Measurements from ENCODE around the gene RGS7.

RGS7 gene

GRCh38 chr1:240876071-240876470, 480.9 kb downstream of the RGS7 start:
- Histone ChIP-seq H3K36me3 (ENCODE audit: control insufficient read depth, insufficient read depth, low read length, severe bottlenecking) (no peaks in the 10 kb centered on the region), H3K4me1 (ENCODE audit: control insufficient read depth, insufficient read depth, low read length) (no peaks in the 10 kb centered on the region), H3K9me3 (ENCODE audit: control insufficient read depth, low read length) (peaks cover 6% of the 10 kb centered on the region), H3K27me3 (replicated peaks; ENCODE audit: control insufficient read depth, insufficient read depth, low read length) (no peaks in the 10 kb centered on the region), H3K9ac (ENCODE audit: low read length) (no peak overlapping the region), H3K4me3 (ENCODE audit: low read length) (no peak overlapping the region)
- no peak for DNase-seq (ENCODE audit: low read depth)

- no peak overlapping the region for H3K9ac ChIP-seq (ENCODE audit: low read length)
- DNase-seq (ENCODE audit: low read depth), result no peak
- no peaks in the 10 kb centered on the region for H3K27me3 ChIP-seq (replicated peaks; ENCODE audit: control insufficient read depth, insufficient read depth, low read length)
- no peaks in the 10 kb centered on the region for H3K36me3 ChIP-seq (ENCODE audit: control insufficient read depth, insufficient read depth, low read length, severe bottlenecking)
- no peaks in the 10 kb centered on the region for H3K4me1 ChIP-seq (ENCODE audit: control insufficient read depth, insufficient read depth, low read length)
- no peak overlapping the region for H3K4me3 ChIP-seq (ENCODE audit: low read length)
- peaks cover 5% of the 10 kb centered on the region for H3K9me3 ChIP-seq (ENCODE audit: control insufficient read depth, low read length)
Observed at GRCh38 chr1:240869071-240869470, 487.9 kb downstream of the RGS7 start.

- H3K4me1 ChIP-seq (ENCODE audit: control insufficient read depth, insufficient read depth, low read length), result no peaks in the 10 kb centered on the region
- DNase-seq (ENCODE audit: low read depth), result no peak
- no peak overlapping the region for H3K4me3 ChIP-seq (ENCODE audit: low read length)
- H3K27me3 ChIP-seq (replicated peaks; ENCODE audit: control insufficient read depth, insufficient read depth, low read length), result no peaks in the 10 kb centered on the region
- no peaks in the 10 kb centered on the region for H3K9me3 ChIP-seq (ENCODE audit: control insufficient read depth, low read length)
- no peak overlapping the region for H3K9ac ChIP-seq (ENCODE audit: low read length)
- H3K36me3 ChIP-seq (ENCODE audit: control insufficient read depth, insufficient read depth, low read length, severe bottlenecking), result no peaks in the 10 kb centered on the region
Observed at GRCh38 chr1:240866724-240867123, 490.3 kb downstream of the RGS7 start.

- no peaks in the 10 kb centered on the region for H3K4me1 ChIP-seq (ENCODE audit: control insufficient read depth, insufficient read depth, low read length)
- no peaks in the 10 kb centered on the region for H3K9me3 ChIP-seq (ENCODE audit: control insufficient read depth, low read length)
- DNase-seq (ENCODE audit: low read depth), result no peak
Observed at GRCh38 chr1:240860023-240860422, 497.0 kb downstream of the RGS7 start.

GRCh38 chr1:240854367-240854766, 502.6 kb downstream of the RGS7 start:
- Histone ChIP-seq H3K4me3 (ENCODE audit: low read length) (no peak overlapping the region), H3K4me1 (ENCODE audit: control insufficient read depth, insufficient read depth, low read length) (peaks cover 9% of the 10 kb centered on the region), H3K9me3 (ENCODE audit: control insufficient read depth, low read length) (peaks cover 11% of the 10 kb centered on the region), H3K9ac (ENCODE audit: low read length) (no peak overlapping the region), H3K36me3 (ENCODE audit: control insufficient read depth, insufficient read depth, low read length, severe bottlenecking) (no peaks in the 10 kb centered on the region), H3K27me3 (replicated peaks; ENCODE audit: control insufficient read depth, insufficient read depth, low read length) (no peaks in the 10 kb centered on the region)
- peak; percentile 72 for DNase-seq (ENCODE audit: low read depth)

More at GRCh38 chr1:240860023-240860422, 497.0 kb downstream of the RGS7 start:
- no peak overlapping the region for H3K9ac ChIP-seq (ENCODE audit: low read length)
- H3K27me3 ChIP-seq (replicated peaks; ENCODE audit: control insufficient read depth, insufficient read depth, low read length), result no peaks in the 10 kb centered on the region
- H3K4me3 ChIP-seq (ENCODE audit: low read length), result no peak overlapping the region
- no peaks in the 10 kb centered on the region for H3K36me3 ChIP-seq (ENCODE audit: control insufficient read depth, insufficient read depth, low read length, severe bottlenecking)

- Histone ChIP-seq H3K9me3 (ENCODE audit: control insufficient read depth, low read length) (peaks cover 11% of the 10 kb centered on the region), H3K27me3 (replicated peaks; ENCODE audit: control insufficient read depth, insufficient read depth, low read length) (no peaks in the 10 kb centered on the region), H3K9ac (ENCODE audit: low read length) (no peak overlapping the region), H3K4me3 (ENCODE audit: low read length) (no peak overlapping the region), H3K4me1 (ENCODE audit: control insufficient read depth, insufficient read depth, low read length) (no peaks in the 10 kb centered on the region), H3K36me3 (ENCODE audit: control insufficient read depth, insufficient read depth, low read length, severe bottlenecking) (no peaks in the 10 kb centered on the region)
- DNase-seq (ENCODE audit: low read depth), result no peak
Observed at GRCh38 chr1:240847325-240847724, 509.7 kb downstream of the RGS7 start.

GRCh38 chr1:240844486-240844885, 512.5 kb downstream of the RGS7 start:
- no peaks in the 10 kb centered on the region for H3K36me3 ChIP-seq (ENCODE audit: control insufficient read depth, insufficient read depth, low read length, severe bottlenecking)
- no peak for DNase-seq (ENCODE audit: low read depth)
- no peak overlapping the region for H3K9ac ChIP-seq (ENCODE audit: low read length)
- no peaks in the 10 kb centered on the region for H3K9me3 ChIP-seq (ENCODE audit: control insufficient read depth, low read length)
- peaks cover 3% of the 10 kb centered on the region for H3K27me3 ChIP-seq (replicated peaks; ENCODE audit: control insufficient read depth, insufficient read depth, low read length)
- no peak overlapping the region for H3K4me3 ChIP-seq (ENCODE audit: low read length)
- no peaks in the 10 kb centered on the region for H3K4me1 ChIP-seq (ENCODE audit: control insufficient read depth, insufficient read depth, low read length)

GRCh38 chr1:240843798-240844197, 513.2 kb downstream of the RGS7 start:
- H3K36me3 ChIP-seq (ENCODE audit: control insufficient read depth, insufficient read depth, low read length, severe bottlenecking), result no peaks in the 10 kb centered on the region
- no peak for DNase-seq (ENCODE audit: low read depth)
- H3K9ac ChIP-seq (ENCODE audit: low read length), result no peak overlapping the region
- H3K9me3 ChIP-seq (ENCODE audit: control insufficient read depth, low read length), result no peaks in the 10 kb centered on the region
- H3K27me3 ChIP-seq (replicated peaks; ENCODE audit: control insufficient read depth, insufficient read depth, low read length), result peaks cover 5% of the 10 kb centered on the region
- no peak overlapping the region for H3K4me3 ChIP-seq (ENCODE audit: low read length)
- no peaks in the 10 kb centered on the region for H3K4me1 ChIP-seq (ENCODE audit: control insufficient read depth, insufficient read depth, low read length)

GRCh38 chr1:240836271-240836670, 520.7 kb downstream of the RGS7 start:
- Histone ChIP-seq H3K36me3 (ENCODE audit: control insufficient read depth, insufficient read depth, low read length, severe bottlenecking) (no peaks in the 10 kb centered on the region), H3K4me3 (ENCODE audit: low read length) (no peak overlapping the region), H3K9ac (ENCODE audit: low read length) (no peak overlapping the region), H3K9me3 (ENCODE audit: control insufficient read depth, low read length) (peaks cover 4% of the 10 kb centered on the region), H3K27me3 (replicated peaks; ENCODE audit: control insufficient read depth, insufficient read depth, low read length) (peaks cover 5% of the 10 kb centered on the region), H3K4me1 (ENCODE audit: control insufficient read depth, insufficient read depth, low read length) (peaks cover 6% of the 10 kb centered on the region)
- no peak for DNase-seq (ENCODE audit: low read depth)

- Histone ChIP-seq H3K4me3 (ENCODE audit: low read length) (no peak overlapping the region), H3K36me3 (ENCODE audit: control insufficient read depth, insufficient read depth, low read length, severe bottlenecking) (no peaks in the 10 kb centered on the region), H3K9me3 (ENCODE audit: control insufficient read depth, low read length) (peaks cover 4% of the 10 kb centered on the region), H3K27me3 (replicated peaks; ENCODE audit: control insufficient read depth, insufficient read depth, low read length) (peaks cover 5% of the 10 kb centered on the region), H3K4me1 (ENCODE audit: control insufficient read depth, insufficient read depth, low read length) (peaks cover 14% of the 10 kb centered on the region), H3K9ac (ENCODE audit: low read length) (no peak overlapping the region)
- no peak for DNase-seq (ENCODE audit: low read depth)
Observed at GRCh38 chr1:240835291-240835690, 521.7 kb downstream of the RGS7 start.

- peaks cover 2% of the 10 kb centered on the region for H3K9me3 ChIP-seq (ENCODE audit: control insufficient read depth, low read length)
- H3K4me1 ChIP-seq (ENCODE audit: control insufficient read depth, insufficient read depth, low read length), result peaks cover 14% of the 10 kb centered on the region
- no peak overlapping the region for H3K9ac ChIP-seq (ENCODE audit: low read length)
- no peak overlapping the region for H3K4me3 ChIP-seq (ENCODE audit: low read length)
- no peaks in the 10 kb centered on the region for H3K27me3 ChIP-seq (replicated peaks; ENCODE audit: control insufficient read depth, insufficient read depth, low read length)
- no peaks in the 10 kb centered on the region for H3K36me3 ChIP-seq (ENCODE audit: control insufficient read depth, insufficient read depth, low read length, severe bottlenecking)
- DNase-seq (ENCODE audit: low read depth), result no peak
Observed at GRCh38 chr1:240833075-240833474, 523.9 kb downstream of the RGS7 start.

GRCh38 chr1:240831922-240832321, 525.1 kb downstream of the RGS7 start:
- no peaks in the 10 kb centered on the region for H3K9me3 ChIP-seq (ENCODE audit: control insufficient read depth, low read length)
- no peak for DNase-seq (ENCODE audit: low read depth)
- H3K27me3 ChIP-seq (replicated peaks; ENCODE audit: control insufficient read depth, insufficient read depth, low read length), result no peaks in the 10 kb centered on the region

More at GRCh38 chr1:240831922-240832321, 525.1 kb downstream of the RGS7 start:
- no peaks in the 10 kb centered on the region for H3K36me3 ChIP-seq (ENCODE audit: control insufficient read depth, insufficient read depth, low read length, severe bottlenecking)
- H3K4me1 ChIP-seq (ENCODE audit: control insufficient read depth, insufficient read depth, low read length), result peaks cover 14% of the 10 kb centered on the region
- H3K9ac ChIP-seq (ENCODE audit: low read length), result no peak overlapping the region
- no peak overlapping the region for H3K4me3 ChIP-seq (ENCODE audit: low read length)
